ENCODE data around the gene IQSEC3. TPM values are rescaled to one million over a fixed set of nuclear protein-coding genes. Genes with fewer than 3 reads are reported as not detected.
"Not testable (repeated sequence)": the region's sequence is repeated elsewhere in the genome, so short reads cannot be mapped to it uniquely, and the experiment has no call there.

The IQSEC3 gene
- total RNA-seq, 2 experiments from 2014 or later: 1.4 to 1.8 TPM

DNA sequence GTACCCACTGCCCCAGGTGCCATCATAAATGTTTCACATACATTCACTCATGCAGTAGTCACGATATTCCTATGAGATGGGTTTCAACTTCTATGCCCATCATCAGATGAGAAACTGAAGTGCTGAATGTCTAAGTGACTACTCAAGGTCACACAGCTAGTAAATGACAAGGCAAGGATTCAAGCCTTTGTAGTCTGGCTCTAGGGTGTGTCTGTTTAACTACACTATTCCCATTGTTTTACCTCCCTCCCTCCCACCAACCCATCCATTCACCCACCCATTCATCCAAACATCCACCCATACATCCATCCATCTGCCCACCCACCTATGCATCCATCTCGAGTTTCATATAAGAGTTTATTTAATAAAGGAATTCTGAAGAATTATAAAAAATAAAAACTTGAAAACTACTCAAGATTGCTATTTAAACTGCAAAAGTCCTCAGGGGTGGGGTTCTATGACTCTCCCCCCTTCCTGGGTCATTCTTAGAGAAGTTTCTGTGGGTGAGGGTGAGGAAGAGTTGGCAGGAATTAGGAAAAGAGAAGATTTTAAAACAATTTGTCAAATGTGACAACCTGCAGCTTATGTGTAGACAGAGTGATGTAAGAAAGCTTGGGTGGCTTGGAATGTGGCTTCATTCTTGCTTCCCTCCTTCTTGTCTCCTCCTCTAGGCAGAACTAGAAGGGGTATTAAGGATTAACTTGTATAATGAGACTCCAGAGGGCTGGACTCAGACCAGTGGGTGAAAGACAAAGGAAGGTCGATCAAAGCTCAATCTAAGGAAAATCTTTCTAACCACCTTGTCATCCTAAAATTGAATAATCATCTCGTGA, 13.4 kb upstream of the IQSEC3 start:
- CTCF ChIA-PET, POLR2A ChIA-PET: not testable (repeated sequence)

DNA sequence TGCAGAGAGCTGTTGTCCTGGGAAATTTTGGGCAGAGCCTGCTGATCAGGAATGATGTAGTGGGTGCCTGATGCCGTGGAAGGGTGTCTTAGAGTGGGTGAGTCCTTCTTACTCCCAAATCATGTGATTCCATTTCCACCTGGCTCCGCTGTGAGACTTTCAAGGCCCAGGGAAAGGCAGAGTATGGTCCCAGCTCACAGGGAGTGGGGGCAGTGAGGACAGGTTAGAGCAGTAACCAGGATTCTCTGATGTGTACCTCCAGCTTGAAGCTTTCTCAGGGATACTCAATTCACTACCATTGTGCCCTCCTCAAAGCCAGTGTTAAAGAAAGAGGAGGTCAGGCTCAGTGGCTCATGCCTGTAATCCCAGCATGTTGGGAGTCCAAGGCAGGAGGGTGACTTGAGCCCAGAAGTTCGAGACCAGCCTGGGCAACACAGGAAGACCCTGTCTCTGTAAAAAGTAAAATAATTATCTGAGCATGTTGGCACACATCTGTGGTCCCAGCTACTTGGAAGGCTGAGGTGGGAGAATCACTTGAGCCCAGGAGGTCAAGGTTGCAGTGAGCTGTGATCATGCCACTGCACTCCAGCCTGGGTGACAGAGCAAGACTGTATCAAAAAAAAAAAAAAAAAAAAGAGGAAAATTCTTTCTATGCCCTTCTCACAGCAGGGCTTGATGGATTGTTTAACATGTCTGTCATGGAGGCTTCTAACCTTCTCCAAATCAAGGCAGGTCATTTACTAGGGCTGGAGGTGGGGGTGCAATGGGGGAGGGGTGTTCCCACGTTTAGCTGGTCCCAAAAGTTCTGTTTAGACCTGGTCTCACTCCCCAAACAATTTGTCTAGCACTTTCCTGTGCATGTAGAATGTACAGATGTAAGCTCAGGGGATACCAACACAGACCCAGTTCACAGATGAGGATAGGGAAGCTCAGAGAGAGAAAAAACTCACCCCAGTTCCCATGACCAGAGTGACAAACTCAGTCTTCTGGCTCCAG, 12.5 kb upstream of the IQSEC3 start:
- ChIA-PET CTCF (no interaction called here), POLR2A (no interaction called here)

DNA sequence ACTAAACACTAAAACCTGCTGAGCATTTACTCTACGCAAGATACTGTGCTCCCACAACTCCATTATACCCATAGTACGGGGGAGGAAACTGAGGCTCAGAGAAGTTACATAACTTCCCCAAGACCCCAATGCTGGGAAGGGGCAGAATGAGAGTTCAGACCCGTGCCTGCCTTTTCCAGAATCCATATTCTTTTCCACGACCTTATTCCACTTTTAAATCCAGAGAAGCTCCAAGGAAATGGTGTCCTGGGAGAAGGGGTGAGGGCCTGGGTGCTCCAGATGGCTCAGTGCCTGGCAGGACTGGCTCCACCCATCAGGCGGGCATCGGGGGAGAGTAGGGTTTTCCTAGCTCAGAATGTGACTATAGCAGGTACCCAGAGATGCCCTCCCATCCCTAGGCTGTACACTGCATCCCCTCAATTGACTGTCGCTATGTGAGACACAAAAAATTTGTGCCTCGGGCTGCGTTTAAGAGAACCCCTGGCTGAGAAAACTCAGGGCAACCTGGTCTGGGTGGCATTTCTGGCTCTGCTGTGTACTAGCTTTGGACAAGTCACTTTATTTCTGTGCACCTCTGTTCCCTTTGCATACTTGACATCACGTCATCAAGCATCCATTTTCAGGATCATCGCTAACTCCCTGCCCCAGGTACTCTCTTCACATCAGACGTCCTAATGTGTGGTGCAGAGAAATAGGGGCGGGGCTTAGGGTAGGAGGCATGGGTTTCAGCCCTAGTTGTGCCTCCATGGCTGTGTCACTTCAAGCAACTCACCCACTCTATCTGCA, 11.6 kb upstream of the IQSEC3 start:
- CTCF ChIA-PET: no interaction called here

DNA sequence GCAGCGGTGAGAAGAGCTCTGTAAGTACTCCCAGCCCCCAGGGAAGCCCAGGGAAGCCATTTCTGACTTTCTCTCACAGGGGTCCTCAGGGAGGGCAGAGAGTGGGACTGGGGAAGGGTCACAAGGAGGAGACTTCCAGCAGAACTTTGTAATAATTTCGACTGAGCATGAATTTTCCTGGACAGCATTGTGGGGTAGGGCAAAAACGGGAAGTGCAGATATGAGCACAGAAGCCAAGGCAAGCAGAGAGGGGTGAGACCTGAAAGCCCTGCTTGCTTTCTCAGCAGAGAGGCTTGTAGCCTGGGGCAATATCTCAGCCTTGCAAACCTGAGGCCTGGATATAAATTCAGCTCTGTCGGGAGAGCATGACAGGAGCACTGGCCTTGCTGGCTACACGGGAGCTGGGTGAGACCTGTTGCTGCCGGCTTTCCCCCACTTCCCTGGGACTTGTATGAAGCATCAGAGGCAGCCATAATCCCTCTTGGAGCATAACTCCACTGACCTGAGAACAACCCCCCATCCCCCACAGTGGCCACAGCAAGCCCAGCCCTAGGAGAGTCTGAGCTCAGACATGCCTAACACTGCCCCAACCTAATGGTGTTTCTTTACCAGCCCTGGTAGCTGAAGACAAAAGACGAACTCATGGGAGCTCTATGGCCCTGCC, 9.8 kb upstream of the IQSEC3 start:
- ChIA-PET POLR2A (no interaction called here), CTCF (no interaction called here)

More for the DNA sequence above, 11.6 kb upstream of the IQSEC3 start:
- POLR2A ChIA-PET: no interaction called here

DNA sequence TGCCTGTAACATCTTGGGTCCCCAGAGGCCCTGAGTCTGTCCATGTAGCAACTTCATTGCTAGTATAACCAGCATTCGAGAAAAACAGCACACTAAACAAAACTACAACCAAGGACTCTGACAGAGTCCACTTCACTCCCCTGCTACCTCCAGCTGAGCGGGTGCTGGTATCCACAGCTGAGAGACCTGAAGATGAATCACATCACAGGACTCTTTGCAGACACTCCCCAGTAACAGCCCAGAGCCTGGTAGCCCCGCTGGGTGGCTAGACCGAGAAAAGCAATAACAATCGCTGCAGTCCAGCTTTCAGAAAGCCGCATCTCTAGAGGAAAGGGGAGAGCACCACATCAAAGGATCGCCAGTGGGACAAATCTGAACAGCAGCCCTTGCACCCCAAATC, 9.0 kb upstream of the IQSEC3 start:
- POLR2A ChIA-PET: no interaction called here
- CTCF ChIA-PET: no interaction called here

DNA sequence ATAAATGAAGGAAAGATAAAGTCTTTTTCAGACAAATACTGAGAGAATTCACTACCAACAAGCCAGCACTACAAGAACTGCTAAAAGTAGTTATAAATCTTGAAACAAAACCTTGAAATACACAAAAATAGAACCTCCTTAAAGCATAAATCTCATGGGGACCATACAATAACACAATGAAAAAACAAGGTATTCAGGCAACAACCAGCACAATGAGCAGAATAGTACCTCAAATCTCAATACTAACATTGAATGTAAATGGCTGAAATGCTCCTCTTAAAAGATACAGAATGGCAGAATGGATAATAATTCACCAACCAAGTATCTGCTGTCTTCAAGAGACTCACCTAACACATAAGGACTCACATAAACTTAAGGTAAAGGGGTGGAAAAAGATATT, 7.7 kb upstream of the IQSEC3 start:
- CTCF ChIA-PET: no interaction called here
- POLR2A ChIA-PET: no interaction called here

DNA sequence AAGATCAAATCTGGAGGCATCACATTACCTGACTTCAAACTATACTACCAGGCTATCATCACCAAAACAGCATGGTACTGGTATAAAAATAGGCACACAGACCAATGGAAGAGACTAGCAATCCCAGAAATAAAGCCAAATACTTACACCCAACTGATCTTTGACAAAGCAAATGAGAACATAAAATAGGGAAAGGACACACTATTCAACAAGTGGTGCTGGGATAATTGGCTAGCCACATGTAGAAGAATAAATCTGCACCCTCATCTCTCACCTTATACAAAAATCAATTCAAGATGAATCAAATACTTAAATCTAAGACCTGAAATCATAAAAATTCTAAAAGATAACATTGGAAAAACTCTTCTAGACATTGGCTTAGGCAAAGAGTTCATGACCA, 4.7 kb upstream of the IQSEC3 start:
- CTCF ChIA-PET, POLR2A ChIA-PET: not testable (repeated sequence)

DNA sequence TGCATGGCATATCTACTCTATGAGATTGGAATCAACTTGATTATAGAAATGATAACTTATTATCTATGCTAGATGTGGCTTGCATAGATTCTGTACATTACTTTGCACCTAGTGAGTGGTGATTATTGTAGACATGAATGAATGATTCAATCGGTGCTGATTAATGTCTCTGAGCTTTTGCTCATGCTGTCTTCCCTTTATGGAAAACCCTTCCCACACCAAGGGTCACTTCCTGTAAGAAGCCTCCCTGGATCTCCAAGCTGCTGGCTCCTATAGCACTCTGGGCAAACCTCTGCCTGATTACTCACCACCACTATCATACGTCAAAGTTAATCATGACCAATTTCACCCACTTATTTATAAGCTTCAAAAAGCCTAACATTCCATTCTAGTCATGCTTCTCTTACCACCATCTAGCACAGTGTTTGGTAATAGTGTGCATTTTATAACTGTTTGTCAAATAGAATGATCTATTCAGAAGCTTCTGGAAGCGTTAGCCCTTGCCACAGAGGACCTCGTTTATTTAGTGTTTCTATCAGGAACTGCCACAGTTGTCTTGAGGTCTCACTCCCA, 990 bp upstream of the IQSEC3 start:
- POLR2A ChIA-PET, CTCF ChIA-PET: not testable (repeated sequence)

DNA sequence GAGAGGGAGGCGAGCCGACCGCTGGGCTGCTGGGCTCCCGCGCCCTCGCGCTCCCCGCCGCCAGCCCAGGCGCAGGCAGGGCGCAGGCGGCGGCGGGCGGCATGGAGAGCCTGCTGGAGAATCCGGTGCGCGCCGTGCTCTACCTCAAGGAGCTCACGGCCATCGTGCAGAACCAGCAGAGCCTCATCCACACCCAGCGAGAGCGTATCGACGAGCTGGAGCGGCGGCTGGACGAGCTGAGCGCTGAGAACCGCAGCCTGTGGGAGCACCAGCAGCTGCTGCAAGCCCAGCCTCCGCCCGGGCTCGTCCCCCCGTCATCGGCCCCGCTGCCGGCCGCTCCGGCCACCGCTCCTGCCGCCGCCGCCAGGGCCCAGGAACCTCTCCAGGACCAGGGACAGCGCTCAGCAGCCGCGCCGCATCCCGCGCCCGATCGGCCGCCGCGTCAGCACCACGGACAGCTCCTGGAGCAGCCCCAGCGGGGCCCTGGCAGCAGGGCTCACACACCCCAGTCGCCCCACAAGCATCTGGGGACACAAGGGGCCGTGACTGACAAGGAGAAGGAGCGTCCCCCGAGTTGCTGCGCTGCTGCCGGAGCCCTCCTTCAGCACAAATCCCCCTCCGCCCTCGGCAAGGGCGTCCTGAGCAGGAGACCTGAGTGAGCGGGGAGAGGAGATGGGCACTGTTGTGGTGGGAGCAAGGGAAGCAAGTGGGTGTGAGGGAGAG, 376 bp downstream of the IQSEC3 start:
- CTCF ChIA-PET, POLR2A ChIA-PET: not testable (repeated sequence)

DNA sequence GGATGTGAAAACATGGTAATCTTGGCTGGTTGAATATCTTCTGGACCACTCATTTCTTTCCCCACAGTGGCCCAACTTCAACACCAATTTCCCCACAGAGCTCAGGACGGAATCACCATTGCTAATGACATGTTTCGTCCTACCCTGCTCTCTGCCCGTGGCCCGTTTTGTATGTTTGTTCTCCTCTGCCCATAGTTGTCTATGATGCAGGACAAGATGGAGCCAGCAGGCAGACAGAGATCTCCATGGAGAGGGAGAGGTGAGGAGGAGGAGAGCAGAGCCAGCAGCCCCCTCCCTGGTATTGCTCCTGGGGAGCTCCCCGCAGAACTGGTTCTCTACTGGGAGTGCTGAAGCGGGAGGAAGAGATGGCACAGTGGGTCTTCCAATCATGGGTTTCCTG, 3.1 kb downstream of the IQSEC3 start:
- POLR2A ChIA-PET, CTCF ChIA-PET: not testable (repeated sequence)

DNA sequence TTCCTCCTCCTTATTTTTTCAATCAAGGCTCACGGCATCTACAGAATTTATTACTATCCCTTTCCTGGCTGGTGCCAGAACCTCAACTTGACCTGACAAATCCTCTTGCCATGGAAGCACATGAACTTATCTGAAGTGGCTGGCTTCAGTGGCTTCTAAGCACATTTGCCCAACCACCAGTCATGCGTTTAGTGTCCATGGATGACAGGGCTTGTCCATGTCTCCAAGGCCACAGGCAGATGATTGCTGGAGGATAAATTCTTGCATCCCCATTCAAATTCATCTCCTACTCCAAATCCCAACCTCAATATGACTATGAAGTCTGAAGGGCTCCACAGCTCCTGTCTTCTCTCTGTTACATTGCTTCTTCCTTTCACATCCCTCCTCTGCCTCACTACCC, 4.0 kb downstream of the IQSEC3 start:
- POLR2A ChIA-PET: not testable (repeated sequence)

DNA sequence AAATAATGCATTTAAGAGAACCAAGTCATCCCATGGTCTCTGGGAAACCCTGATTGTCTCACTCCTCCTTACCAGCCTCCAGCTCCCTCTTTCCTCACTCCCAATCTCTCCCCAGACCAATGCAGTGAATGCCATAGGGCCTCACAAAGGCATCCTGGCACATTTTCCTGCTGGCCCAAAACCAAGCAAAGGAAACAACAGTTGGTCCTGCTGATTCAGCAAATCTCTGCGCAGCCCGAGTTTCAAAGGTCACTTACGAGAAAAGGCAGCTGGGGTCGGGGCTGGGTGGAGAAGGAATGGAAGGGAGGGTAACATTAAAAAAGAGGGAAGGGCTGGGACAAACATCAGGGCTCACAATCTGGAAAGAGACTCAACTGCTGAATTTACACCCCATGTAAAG, 5.5 kb downstream of the IQSEC3 start:
- CTCF ChIA-PET, POLR2A ChIA-PET: not testable (repeated sequence)

More for the DNA sequence above, 4.0 kb downstream of the IQSEC3 start:
- CTCF ChIA-PET: not testable (repeated sequence)

DNA sequence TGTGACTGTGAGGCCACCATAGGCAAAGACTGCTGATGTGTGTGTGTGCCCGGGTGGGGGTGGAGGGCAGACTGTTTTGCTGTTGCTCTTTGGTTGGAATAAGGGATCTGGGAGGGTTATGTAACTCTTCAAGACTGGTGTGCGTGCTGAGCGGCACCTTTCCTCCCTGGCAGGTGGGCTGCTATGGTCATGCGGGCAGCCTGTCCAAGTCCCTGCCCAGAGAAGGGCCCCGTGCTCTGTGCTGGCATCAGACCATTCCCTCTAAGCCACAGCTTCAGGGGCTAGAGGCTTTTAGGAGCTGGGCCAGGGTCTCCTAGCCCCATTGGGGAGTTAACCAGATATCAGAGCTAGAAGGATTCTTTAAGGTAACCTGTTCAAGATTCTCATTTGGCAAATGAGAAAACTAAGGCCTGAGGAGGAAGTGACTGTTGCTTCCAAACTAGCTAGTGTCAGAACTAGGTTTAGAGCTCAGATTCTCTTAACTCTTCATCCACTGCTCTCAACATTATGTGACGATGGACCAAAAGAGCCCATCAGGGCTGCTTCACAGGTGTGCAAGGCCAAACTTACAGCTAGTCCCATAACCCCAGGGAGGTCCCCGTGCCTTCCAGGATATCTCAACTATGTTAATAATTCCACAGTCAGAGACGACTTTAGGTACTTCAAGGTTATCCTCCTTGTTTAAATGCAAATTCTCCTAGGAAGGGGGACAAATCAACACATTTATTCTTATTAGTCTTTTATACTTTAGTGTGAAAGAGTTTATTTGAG, 8.0 kb downstream of the IQSEC3 start:
- CTCF ChIA-PET, POLR2A ChIA-PET: not testable (repeated sequence)

DNA sequence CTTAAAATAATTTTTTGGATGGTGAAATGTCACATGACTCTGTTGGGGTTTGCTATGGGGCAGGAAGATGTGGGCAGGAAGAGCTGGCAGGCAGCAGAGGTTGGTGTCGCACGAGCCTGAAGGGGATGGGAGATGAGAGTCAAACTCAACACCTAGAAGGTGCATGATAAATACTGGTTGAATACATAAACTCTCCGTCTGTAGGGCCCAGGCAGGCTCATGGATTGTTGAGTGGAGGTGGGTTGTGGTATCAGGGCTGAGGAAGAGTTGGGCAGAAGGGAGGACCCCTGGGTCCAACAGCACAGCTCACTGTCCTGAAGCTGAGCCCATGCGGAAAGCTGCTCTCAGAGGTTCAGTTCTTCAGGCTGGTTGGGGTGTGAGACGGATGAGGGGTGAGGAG, 9.0 kb downstream of the IQSEC3 start:
- CTCF ChIA-PET: not testable (repeated sequence)

DNA sequence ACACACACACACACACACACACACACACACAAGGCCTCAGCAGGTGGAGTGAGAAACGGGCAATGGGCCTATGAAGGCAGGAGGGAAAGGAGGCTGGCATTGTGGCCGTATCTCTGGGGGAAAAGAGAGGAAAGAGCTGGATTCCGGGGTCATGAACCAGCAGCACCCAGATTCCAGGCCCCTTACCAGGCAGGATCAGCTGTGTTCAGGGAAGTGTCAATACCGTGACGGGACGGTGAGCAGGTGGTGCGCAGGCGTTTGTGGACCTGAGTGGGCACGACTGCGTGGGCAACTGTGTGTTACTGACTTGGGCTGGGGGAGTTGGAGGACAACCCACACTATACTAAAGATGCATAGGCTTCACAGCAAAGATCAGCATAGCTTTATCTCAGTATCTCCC, 9.5 kb downstream of the IQSEC3 start:
- POLR2A ChIA-PET, CTCF ChIA-PET: not testable (repeated sequence)

More for the DNA sequence above, 9.0 kb downstream of the IQSEC3 start:
- POLR2A ChIA-PET: not testable (repeated sequence)

DNA sequence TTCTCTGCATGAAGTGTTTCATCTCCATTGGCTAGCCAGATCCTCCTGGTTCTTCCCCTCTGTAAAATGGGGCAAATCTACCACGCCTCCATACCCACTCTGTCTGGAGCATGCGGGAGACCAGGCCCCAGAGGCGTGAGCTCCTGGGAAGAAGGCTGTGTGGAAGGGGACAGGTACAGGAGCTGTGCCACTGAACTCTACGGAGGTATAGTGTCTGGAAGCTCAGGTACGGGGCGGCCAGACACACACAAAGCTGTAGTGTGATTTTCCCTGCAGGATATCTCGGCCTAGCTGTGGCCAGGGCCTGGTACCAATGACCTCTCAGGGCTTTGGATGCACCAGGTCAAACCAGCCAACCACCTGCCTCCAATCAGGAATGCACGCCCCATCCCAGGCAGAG, 10.0 kb downstream of the IQSEC3 start:
- CTCF ChIA-PET, POLR2A ChIA-PET: not testable (repeated sequence)

DNA sequence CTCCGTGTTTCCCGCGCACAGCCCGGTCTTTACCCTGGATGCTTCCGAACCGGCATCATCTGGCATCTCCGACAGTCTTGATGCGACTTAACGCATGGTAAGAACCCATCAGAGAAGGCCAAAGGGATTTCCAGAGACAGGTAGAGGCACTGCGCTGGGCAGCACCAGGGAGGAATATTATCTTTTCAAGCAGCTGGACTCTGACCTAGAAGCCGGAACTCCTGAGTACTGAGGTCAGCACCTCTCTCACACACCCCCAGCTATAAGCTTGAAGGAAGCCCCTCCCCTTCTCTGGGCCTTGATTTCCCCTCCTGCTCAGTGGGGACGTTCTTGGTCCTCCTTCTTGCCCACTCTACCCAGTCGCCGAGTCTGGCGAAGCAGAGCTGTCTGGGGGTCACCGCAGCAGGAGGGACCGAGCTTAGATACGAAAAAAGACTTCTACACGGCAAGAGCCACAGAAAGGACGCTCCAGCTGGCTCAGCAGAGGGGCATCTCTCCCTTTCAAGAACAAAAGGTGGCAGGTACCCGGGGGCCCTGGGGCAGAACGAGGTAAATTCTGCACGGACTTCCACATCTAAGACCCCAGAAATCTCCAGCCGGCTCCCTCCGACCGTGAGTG, 10.6 kb downstream of the IQSEC3 start:
- CTCF ChIA-PET, POLR2A ChIA-PET: not testable (repeated sequence)

Data from activated CD8-positive, alpha-beta memory T cell treated with anti-CD3 and anti-CD28 coated beads for 36 hours (primary cell).